KOPT-K1 (cell line): ENCODE measurements around the gene EVA1C.
"Not testable (repeated sequence)": the region's sequence is repeated elsewhere in the genome, so short reads cannot be mapped to it uniquely, and the experiment has no call there.

Experiments
- H3K27ac ChIP-seq: fragments of 200-600 bp; sonication (generic); 2 replicates; pipeline ENCODE4 v1.5.1; 2016; ENCODE audit warnings: antibody characterized with exemption, mild to moderate bottlenecking, low read depth, low read length; ENCODE audit not compliant: poor library complexity, severe bottlenecking
- H3K36me3 ChIP-seq: fragments of 200-600 bp; sonication (generic); 2 replicates; pipeline ENCODE4 v1.5.1; 2017; ENCODE audit warnings: antibody characterized with exemption, mild to moderate bottlenecking, low read length, moderate library complexity; ENCODE audit not compliant: insufficient read depth
- H3K9me3 ChIP-seq: fragments of 200-600 bp; sonication (generic); 2 replicates; pipeline ENCODE4 v1.5.1; 2017; ENCODE audit warnings: antibody characterized with exemption, low read length, mild to moderate bottlenecking; ENCODE audit not compliant: insufficient read depth, poor library complexity, severe bottlenecking

EVA1C gene

DNA sequence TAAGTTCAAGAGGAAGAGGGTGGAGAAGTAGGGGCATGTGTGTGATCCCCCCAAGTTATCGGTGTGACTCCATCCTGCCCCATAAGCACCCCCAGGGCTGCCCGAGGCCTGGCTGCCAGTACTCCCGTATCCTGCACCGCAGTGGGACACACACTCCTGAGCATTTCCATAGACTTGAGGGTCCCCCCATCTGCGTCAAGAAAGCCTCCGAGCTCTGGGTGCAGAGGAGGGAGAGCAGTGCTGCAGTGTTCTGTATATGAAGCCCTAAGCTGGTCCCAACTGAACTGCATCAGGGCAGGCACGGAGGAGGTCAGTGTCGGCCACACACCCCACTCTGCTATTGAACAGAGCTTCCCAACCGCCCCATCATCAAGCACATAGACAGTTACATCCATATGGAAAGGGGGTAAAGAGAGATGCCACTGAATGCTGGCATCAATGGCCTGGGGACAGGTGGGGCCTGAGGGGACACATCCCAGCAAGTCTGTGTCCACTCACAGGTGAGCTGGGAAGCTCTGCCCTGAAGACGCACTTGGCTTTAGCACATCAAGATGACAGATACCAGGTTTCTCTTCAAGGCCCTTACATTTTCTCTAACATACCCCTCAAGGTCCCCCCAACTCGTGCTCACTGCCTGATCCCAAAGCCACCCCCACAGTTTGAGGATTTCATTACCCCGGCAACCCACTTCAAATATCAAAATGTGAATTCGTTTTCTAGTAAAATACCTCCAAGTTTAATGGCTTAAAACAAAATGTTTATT lies 64.3 kb downstream of the EVA1C start:
- Histone ChIP-seq H3K9me3 (no peaks in the 10 kb centered on the region), H3K36me3 (no peaks in the 10 kb centered on the region), H3K27ac (no peak overlapping the region)

DNA sequence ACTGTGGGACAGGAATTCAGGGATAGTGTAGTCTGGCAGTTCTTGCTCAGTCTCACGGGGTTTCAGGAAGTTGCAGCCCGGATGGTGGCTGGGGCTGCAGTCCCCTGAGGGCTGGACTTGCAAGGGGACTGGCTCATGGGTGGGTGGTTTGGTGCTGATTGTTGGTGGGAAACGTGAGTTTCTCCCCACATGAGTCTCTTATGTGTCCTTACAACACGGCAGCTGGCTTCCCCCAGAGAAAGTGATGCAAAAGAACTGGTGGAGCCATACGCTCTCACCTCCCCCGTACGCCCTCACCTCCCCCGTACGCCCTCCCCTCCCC lies 64.9 kb downstream of the EVA1C start:
- Histone ChIP-seq H3K27ac (no peak overlapping the region), H3K36me3 (no peaks in the 10 kb centered on the region)

DNA sequence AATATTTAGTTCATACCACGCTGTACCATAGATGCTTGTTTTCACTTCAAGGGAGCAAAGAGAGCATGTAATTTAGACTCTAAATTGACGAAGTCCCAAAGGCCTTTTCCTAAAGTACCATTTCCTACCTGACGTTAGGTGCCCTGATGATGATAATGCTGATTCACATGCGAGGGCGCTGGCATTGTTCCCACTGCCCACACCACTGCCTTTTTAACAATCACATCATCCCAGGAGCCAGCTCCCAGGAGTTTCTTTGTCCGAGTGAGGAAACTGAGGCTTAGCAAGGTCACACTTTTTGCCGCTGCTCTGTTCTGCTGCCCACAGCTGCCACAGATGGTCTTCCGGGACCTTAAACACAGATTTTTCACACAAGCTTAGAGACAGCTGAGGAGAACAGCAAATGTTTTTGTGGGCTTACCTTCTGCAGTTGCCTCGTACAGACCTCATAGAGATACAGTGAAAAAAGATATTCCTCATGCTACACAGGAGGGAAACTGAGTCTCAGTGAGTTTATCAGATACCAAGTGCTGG lies 69.4 kb downstream of the EVA1C start:
- Histone ChIP-seq H3K27ac (no peak overlapping the region), H3K9me3 (no peaks in the 10 kb centered on the region), H3K36me3 (no peaks in the 10 kb centered on the region)

More for the DNA sequence above, 64.9 kb downstream of the EVA1C start:
- H3K9me3 ChIP-seq = no peaks in the 10 kb centered on the region

DNA sequence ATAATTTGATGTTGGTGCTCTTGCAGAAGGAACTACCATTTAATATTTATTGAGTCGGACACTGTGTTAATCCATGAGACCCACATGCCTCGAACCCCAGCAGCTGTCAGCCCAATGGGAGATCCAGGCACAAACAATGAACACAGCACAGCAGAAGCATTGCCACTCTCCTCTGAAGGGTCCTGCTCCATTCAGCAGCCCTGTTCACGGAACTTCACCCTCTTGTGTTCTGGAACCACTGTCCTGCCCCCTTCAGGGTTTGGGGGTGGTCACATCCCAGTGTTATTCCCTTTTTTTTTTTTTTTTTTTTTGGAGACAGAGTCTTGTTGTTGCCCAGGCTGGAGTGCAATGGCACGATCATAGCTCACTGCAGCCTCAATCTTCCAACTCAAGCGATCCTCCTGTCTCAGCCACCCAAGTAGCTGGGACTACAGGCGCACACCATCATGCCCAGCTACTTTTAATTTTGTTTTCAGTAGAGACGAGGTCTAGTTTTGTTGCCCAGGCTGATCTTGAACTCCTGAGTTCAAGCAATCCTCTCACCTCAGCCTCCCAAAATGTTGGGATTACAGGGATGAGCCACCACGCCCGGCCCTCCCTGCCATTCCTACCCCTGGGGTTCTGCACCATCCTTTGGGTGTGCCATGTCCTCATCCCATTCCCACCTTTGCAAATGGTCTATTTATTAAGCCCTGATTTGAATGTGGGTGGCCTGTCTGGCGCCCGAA lies 70.2 kb downstream of the EVA1C start:
- no peak overlapping the region for H3K27ac ChIP-seq
- H3K36me3 ChIP-seq = no peaks in the 10 kb centered on the region
- no peaks in the 10 kb centered on the region for H3K9me3 ChIP-seq

DNA sequence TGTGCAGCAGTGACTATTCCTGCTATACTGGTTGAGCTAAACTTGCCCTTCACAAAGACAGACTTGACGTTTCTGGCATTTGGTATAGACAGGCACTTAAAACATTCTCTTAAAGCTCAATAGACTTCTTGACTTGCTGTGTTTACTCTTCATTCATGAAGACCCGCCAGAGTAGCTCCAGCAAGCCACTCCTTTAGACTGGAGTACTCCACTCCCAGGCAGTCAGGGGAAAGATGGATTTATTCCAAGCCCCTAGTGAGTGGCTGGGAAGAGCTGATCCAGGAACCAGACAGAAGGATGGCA lies 70.7 kb downstream of the EVA1C start:
- Histone ChIP-seq H3K36me3 (no peaks in the 10 kb centered on the region), H3K9me3 (no peaks in the 10 kb centered on the region), H3K27ac (no peak overlapping the region)

DNA sequence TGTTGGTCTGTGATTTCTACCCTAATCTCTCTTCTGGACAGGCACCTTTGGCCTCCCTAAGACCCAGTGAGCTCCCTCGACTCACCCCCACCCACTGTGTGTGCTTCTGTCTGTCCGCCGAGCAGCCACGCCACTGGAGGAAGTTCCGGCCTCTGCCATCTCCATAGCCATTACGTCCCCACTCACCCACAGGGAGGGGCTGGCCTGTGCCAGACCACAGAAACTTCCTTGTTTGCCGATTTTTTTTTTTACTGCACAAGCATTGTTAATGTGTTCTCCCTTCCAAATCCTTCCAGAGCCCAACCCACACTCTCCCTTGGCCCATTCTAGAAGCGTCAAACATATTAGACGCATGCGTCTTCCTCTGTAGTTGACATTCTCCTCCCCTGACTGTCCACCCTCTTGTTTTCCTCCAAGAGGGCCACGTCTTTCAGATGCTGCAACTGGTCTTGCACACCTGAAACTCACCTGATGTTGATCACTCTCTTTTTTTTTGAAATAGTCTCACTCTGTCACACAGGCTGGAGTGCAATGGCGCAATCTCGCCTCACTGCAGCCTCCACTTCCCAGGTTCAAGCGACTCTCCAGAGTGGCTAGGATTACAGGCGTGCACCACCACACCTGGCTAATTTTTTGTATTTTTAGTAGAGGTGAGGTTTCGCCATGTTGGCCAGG lies 72.3 kb downstream of the EVA1C start:
- Histone ChIP-seq H3K27ac (no peak overlapping the region), H3K36me3 (no peaks in the 10 kb centered on the region), H3K9me3 (peaks cover 8% of the 10 kb centered on the region)

DNA sequence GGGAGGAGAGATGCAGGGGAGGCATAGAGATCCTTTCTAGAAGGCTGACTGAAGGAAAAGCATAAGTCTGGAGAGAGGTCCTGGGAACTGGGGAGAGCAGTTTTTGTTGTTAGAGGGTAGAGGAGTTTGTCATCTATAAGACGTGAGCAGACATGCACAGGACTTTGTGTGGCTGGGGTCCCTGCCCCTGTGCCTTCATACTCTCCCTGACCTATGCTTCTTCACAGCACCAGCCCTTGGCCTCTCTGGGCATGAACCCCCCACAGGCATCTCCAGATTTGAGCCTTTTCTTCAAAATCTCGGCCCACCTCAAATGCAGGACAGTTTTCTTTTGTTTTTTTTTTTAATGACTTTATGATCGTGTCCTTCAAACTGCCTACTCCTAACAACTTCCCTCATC lies 79.9 kb downstream of the EVA1C start:
- Histone ChIP-seq H3K27ac (no peak overlapping the region), H3K9me3 (peaks cover 8% of the 10 kb centered on the region), H3K36me3 (no peaks in the 10 kb centered on the region)

DNA sequence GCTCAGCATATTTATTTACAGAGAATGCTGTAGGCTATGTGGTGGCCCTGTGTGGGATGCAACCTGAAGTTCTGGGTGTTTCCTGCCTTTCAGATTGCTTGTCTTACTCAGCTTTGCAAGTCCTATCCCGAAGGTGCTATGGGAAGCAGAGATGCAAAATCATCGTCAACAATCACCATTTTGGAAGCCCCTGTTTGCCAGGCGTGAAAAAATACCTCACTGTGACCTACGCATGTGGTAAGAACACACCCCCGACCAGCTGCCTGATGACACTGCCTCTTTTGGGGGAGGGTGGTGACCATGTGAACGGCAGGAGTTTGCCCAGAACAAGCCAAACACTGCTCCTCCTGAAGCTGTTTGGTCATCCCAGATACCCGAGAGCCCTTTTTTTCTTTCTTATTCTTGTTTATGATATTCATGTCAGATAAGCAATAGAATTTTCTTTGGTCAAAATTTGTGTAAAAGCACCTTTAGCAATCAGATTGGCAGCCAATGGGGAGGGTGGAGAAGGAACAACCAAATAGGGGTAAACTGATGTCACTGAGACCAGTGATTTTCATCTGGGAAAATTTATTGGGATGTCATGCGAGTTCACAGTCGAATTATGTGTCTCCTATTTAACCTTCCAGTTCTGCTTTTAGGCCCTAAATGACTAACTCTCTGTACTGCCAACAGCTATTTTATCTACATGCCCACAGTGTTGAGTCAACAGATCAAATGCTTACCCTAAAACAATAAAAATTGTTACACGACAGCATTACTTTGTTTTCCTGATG lies 82.6 kb downstream of the EVA1C start:
- Histone ChIP-seq H3K9me3 (no peaks in the 10 kb centered on the region), H3K36me3 (no peaks in the 10 kb centered on the region), H3K27ac (no peak overlapping the region)

DNA sequence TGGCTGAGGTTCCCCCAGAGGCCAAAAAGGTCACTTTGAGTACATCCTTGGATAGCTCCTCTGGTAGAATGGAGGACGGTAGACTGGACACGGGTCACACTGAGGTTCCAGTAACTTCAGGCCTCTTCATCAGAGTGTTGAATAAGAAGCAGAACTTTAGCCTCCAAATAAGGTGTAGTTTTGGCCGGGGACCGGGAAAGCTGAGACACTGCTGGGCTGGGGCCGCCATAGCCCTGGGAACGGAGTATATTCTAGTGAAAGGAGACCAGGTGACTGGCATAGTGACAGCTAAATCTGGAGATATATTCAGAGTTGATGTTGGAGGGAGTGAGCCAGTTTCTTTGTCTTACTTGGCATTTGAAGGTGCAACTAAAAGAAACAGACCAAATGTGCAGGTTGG lies 84.1 kb downstream of the EVA1C start:
- no peak overlapping the region for H3K27ac ChIP-seq
- H3K9me3 ChIP-seq = no peaks in the 10 kb centered on the region
- H3K36me3 ChIP-seq = no peaks in the 10 kb centered on the region

DNA sequence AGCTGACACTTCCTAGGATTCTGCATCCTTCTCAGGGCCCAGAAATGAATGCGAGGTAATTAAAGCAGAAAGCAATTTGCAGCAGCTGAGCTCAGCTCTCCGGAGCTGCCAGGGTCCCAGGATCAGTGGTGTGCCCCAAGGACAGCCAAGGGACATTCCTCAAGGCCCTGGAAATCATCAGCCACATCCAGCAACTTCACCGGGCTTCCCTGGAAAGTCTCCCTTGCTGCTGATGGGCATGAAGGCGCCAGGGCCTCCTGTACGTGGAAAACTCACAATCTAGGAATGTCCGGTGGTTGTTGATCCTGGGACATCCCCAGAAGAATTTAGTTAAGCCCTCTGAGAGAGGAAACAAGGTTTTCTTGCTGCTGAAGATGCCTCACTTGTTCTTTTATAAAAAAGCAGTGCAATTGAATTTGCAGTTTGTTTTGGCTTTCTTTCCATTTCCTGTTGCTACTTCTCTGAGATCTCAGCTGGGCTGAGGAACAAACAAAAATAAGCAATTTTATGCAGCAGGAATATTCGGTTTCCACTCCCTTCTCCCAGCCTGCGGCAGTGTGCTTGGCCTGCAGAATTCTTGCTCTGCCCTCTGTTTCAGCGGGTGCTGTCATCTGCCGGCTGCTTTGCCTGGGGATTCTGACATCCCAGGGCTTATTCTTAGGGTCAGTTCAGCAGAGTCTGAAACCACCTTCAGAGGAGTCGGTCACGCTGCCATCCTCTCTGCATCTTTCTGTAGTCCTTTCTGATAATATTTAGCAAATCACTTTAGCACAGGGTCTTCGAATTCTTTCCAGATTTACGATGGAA lies 86.9 kb downstream of the EVA1C start:
- Histone ChIP-seq H3K27ac (no peak overlapping the region), H3K36me3 (no peaks in the 10 kb centered on the region), H3K9me3 (no peaks in the 10 kb centered on the region)

DNA sequence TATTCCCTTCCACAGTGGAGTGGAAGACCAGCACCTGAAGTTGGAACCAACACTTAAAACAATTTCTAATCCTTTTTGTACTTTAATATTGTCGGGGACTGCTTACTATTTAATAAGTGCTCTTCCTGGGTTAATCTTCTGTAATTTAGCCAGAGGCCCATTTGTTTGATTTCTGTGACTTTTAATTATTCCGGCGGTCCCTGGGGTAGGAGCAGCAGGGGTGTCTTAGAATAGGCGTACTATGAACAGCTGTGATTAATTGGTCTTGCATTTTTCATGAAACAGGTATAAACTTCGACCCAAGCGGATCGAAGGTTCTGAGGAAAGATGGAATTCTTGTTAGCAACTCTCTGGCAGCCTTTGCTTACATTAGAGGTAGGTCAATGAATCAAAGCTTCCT lies 91.1 kb downstream of the EVA1C start:
- not testable (repeated sequence) for H3K27ac ChIP-seq, H3K36me3 ChIP-seq, H3K9me3 ChIP-seq

DNA sequence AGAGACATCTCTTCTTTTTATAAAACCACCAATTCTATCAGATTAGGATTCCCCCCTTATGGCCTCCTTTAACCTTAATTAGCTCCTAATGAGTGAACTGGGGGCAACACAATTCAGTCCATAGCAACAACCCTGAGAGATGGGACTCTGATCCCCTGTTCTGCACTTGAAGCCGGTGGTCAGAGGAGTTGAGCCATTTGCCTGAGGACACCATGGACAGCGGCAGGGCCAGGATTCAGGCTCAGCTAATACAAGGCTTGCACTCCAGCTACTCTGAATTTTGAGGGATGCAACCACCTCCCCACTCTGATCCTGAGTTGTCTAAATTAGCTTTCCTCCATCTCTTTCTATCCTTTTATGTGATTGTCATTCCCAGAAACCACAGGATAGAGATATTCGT lies 93.3 kb downstream of the EVA1C start:
- H3K36me3 ChIP-seq, H3K27ac ChIP-seq, H3K9me3 ChIP-seq: not testable (repeated sequence)

DNA sequence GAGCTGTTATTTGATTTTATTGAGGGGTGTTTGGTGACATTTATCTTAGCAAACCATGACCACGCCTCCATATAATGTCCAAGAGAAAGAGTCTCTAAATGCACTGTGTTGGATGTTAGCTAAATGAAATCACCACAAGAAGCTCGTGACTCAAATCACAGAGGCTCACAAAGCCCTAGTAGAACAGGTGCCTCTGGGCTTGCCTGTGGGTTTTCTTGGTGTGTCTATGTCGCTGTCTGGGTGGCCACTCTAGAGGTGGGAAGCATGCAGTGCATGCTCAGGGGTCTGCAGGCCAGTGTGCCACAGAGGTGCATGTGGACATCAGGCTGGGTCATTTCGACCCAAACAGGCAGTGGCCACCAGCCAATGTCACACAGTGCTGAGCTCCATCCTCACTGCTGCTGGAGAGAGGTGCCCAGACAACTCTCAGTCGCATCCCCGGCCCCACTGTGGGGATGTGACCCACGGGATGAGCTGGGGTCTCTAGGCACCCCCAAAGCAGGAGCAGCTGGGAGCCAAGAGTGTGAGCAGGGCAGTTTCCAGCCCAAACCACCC lies 94.0 kb downstream of the EVA1C start:
- H3K9me3 ChIP-seq, H3K27ac ChIP-seq, H3K36me3 ChIP-seq: not testable (repeated sequence)

DNA sequence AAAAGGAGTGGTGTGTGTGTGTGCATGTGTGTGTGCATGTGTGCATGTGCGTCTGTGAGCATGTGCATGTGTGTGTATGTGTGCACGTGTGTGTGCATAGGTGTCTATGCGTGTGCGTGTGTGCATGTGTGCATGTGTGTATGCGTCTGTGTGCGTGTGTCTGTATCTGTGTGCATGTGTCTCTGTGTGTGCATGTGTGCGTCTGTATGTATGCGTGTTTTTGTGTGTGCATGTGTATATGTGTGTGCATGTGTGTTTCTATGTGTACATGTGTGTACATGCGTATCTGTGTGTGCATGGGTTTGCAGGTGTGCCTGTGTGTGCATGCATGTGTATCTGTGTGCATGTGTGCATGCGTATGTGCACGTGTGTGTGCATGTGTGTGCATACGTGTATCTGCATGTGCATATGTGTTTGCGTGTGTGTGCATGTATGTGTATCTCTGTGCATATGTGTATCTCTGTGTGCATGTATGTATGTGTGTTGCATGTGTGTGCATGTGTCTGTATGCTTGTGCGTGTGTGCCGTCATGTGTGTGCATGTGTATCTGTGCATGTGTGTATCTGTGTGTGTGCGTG lies 94.9 kb downstream of the EVA1C start:
- Histone ChIP-seq H3K9me3 (peaks cover 6% of the 10 kb centered on the region), H3K27ac (no peak overlapping the region), H3K36me3 (no peaks in the 10 kb centered on the region)
